Measurements from ENCODE around the gene EBF4.

DNA sequence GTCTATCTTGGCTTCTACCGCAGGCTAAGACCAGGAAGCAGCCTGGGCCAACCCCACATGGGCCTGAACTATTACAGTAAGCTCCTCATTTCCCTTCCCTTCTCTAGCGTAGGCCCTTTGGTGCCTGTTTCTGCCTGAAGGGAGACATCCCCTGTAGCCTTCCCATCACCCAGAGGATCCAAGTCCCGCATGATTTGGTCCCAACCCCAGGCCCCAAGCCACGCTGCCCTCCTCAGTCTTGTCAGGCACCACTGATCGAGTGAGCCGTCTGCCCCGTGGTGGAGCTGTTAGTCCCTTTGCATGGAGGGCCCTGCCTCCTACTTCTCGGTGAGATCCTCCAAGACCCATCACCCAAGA is 46.4 kb downstream of the EBF4 start:
- TF ChIP-seq, protein P1, sequence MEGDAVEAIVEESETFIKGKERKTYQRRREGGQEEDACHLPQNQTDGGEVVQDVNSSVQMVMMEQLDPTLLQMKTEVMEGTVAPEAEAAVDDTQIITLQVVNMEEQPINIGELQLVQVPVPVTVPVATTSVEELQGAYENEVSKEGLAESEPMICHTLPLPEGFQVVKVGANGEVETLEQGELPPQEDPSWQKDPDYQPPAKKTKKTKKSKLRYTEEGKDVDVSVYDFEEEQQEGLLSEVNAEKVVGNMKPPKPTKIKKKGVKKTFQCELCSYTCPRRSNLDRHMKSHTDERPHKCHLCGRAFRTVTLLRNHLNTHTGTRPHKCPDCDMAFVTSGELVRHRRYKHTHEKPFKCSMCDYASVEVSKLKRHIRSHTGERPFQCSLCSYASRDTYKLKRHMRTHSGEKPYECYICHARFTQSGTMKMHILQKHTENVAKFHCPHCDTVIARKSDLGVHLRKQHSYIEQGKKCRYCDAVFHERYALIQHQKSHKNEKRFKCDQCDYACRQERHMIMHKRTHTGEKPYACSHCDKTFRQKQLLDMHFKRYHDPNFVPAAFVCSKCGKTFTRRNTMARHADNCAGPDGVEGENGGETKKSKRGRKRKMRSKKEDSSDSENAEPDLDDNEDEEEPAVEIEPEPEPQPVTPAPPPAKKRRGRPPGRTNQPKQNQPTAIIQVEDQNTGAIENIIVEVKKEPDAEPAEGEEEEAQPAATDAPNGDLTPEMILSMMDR (conservative IDR thresholded peaks at IDR 0.05; ENCODE audit: low read length) = no peak
- TF ChIP-seq EZH2phosphoT487 (IDR thresholded peaks at IDR 0.05; ENCODE audit: borderline replicate concordance) = no peak

Measured in Loucy (cell line).